Pancreas (tissue), 10 donors: ENCODE measurements around the gene GMDS. TPM values are rescaled to one million over a fixed set of nuclear protein-coding genes. Genes with fewer than 3 reads are reported as not detected.

Experiments
- ATAC-seq, 4 donors: fragments of 200-7000 bp; cut with Tn5 transposase; one replicate each; pipeline versions ENCODE4 v1.8.0 to v1.9.1; 2020; ENCODE audit warnings: mild to moderate bottlenecking in 4 of 4, moderate library complexity in 4 of 4
- DNase-seq, 6 donors: peaks; one replicate each; pipeline ENCODE4 v3.0.0-alpha.2; 2020
- FAIRE-seq: peaks from 2 replicates; lab custom pipeline; 2012; peaks lifted over from hg19 to GRCh38; lab: Jason Lieb, UNC
- H3K27ac ChIP-seq, 4 donors: fragments of 200-600 bp; sonication (generic); 1 replicate in 3 of 4; 2 replicates in 1 of 4; pipeline versions ENCODE4 v1.5.0 to v1.8.0; 2020
- H3K27me3 ChIP-seq, 4 donors: fragments of 200-600 bp; one replicate each; pipeline ENCODE4 v1.8.0; 2021
- H3K36me3 ChIP-seq, 3 donors: fragments of 200-600 bp; sonication (generic) in 1 of 3; one replicate each; pipeline versions ENCODE4 v1.5.0 to v1.8.0; 2020 to 2021
- H3K4me1 ChIP-seq, 3 donors: fragments of 200-600 bp; one replicate each; pipeline ENCODE4 v1.8.0; 2021
- H3K4me3 ChIP-seq, 4 donors: fragments of 200-600 bp; sonication (generic) in 2 of 4; one replicate each; pipeline versions ENCODE4 v1.5.0 to v1.8.0; 2020 to 2021
- H3K9me3 ChIP-seq, 4 donors: fragments of 200-600 bp; one replicate each; pipeline ENCODE4 v1.8.0; 2021
- CTCF ChIP-seq, 4 donors: fragments of 200-600 bp; sonication (generic) in 3 of 4; IDR thresholded peaks; one replicate each; pipeline versions ENCODE4 v1.5.0 to v1.8.0; 2021; ENCODE audit warnings: antibody characterized with exemption in 4 of 4
- WGBS, 2 donors: extraction: QIAGEN DNeasy Blood & Tissue Kit; methylation state at CpG; one replicate each; pipeline ENCODE4 v1.1.7; 2013; 5-methylcytosine and 5-hydroxymethylcytosine counted together
- intact Hi-C, 3 donors: fragments of 100-400 bp; cut with DNase I; formaldehyde crosslinking; loops; one replicate each; pipeline versions ENCODE4 v1.11.1 to v1.14.2; 2022
- polyA plus RNA-seq, 2 donors: library from polyadenylated mRNA; stranded (reverse); fragments of 200-250 nt; gene quantifications; one replicate each; pipeline ENCODE4 v1.2.3, GENCODE V29; 2013
- total RNA-seq, 6 donors: library from RNA; stranded (reverse); fragmentation: NEBNext Ultra II Directional in 4 of 6; extraction: Animal tissue kit (Norgen Biotek cat#: 25700) in 4 of 6; gene quantifications; one replicate each; pipeline versions ENCODE4 v1.2.1 to v1.2.4, GENCODE V29; 2021 to 2023
- donor health status: healthy with polysubstance abuse.
- donor health status: DM: no; HTN: no; CAD: no; lungs with moderate emphysema.
- donor health status: DM: no; HTN: no; CAD: no.
- donor health status: control.
- donor health status: control.
- donor health status: Bipolar disorder and iron deficiency.
- donor health status: DM: yes; HTN: yes; CAD: no.
- donor health status: DM: no; HTN: no; CAD: no.
- donor health status: DM: no; HTN: no; CAD: no.
- donor health status: DM: yes; HTN: yes; CAD: no.

GMDS gene
- total and polyA plus RNA-seq, 8 donors = 7.6 to 40.8 (median 26.5) TPM

- peaks cover 0 to 6% (median 0%) of the 10 kb centered on the region in 3 donors for H3K4me1 ChIP-seq
- ATAC-seq = no peak
- 70 to 74% methylated on average over 11 of the region's 11 CpGs for WGBS, 2 donors
- no peak for FAIRE-seq
- intact Hi-C loops = no loop called here
- H3K27me3 ChIP-seq = no peaks in the 10 kb centered on the region
- TF ChIP-seq CTCF (IDR thresholded peaks at IDR 0.05) = no peak
- DNase-seq = no peak
- H3K27ac ChIP-seq = no peak overlapping the region
- no peaks in the 10 kb centered on the region for H3K36me3 ChIP-seq
- no peak overlapping the region for H3K4me3 ChIP-seq
- no peaks in the 10 kb centered on the region for H3K9me3 ChIP-seq
Measured at GRCh38 chr6:1893470-1894130, 351.8 kb downstream of the GMDS start.

- 92 to 94% methylated on average over 6 of the region's 6 CpGs for WGBS, 2 donors
- Histone ChIP-seq H3K4me1 (peaks cover 0 to 6% (median 0%) of the 10 kb centered on the region in 3 donors), H3K36me3 (no peaks in the 10 kb centered on the region), H3K27ac (no peak overlapping the region), H3K9me3 (no peaks in the 10 kb centered on the region), H3K4me3 (no peak overlapping the region), H3K27me3 (no peaks in the 10 kb centered on the region)
- no peak for FAIRE-seq
- intact Hi-C loops = no loop called here
- no peak for TF ChIP-seq CTCF (IDR thresholded peaks at IDR 0.05)
- no peak for DNase-seq
- ATAC-seq = no peak
Measured at GRCh38 chr6:1892716-1893115, 352.7 kb downstream of the GMDS start.

GRCh38 chr6:1890987-1891386, 354.4 kb downstream of the GMDS start:
- H3K36me3 ChIP-seq = no peaks in the 10 kb centered on the region
- peaks cover 0 to 6% (median 0%) of the 10 kb centered on the region in 3 donors for H3K4me1 ChIP-seq
- intact Hi-C loops = no loop called here
- no peak overlapping the region for H3K27ac ChIP-seq
- no peak for ATAC-seq
- 95 to 96% methylated on average over 2 of the region's 2 CpGs for WGBS, 2 donors
- no peak for TF ChIP-seq CTCF (IDR thresholded peaks at IDR 0.05)
- H3K4me3 ChIP-seq = no peak overlapping the region
- no peaks in the 10 kb centered on the region for H3K27me3 ChIP-seq
- H3K9me3 ChIP-seq = no peaks in the 10 kb centered on the region
- FAIRE-seq = no peak
- no peak for DNase-seq

- Histone ChIP-seq H3K4me1 (peaks cover 0 to 6% (median 0%) of the 10 kb centered on the region in 3 donors), H3K36me3 (no peaks in the 10 kb centered on the region), H3K9me3 (no peaks in the 10 kb centered on the region), H3K4me3 (no peak overlapping the region), H3K27ac (no peak overlapping the region), H3K27me3 (no peaks in the 10 kb centered on the region)
- intact Hi-C loops = no loop called here
- whole genome bisulfite sequencing, 2 donors = 96 to 98% methylated on average over 8 of the region's 8 CpGs
- no peak for ATAC-seq
- no peak for FAIRE-seq
- DNase-seq = no peak
- no peak for TF ChIP-seq CTCF (IDR thresholded peaks at IDR 0.05)
Measured at GRCh38 chr6:1890071-1890470, 355.3 kb downstream of the GMDS start.

GRCh38 chr6:1885576-1886011, 359.8 kb downstream of the GMDS start:
- no peak overlapping the region for H3K4me3 ChIP-seq
- WGBS, 2 donors = 37 to 43% methylated on average over 12 of the region's 12 CpGs
- ATAC-seq = peak; percentile 61 to 92 (median 75)
- FAIRE-seq = no peak
- no peaks in the 10 kb centered on the region for H3K27me3 ChIP-seq
- intact Hi-C loops = no loop called here
- no peak for DNase-seq
- H3K27ac ChIP-seq = no peak overlapping the region
- no peaks in the 10 kb centered on the region for H3K4me1 ChIP-seq
- H3K36me3 ChIP-seq = no peaks in the 10 kb centered on the region
- TF ChIP-seq CTCF (IDR thresholded peaks at IDR 0.05) = no peak
- H3K9me3 ChIP-seq = no peaks in the 10 kb centered on the region
